Rectal smooth muscle tissue (tissue), 1 donor: ENCODE results near the gene RUFY4.
A peak's percentile ranks its signal among the peaks of the same experiment; 100 is the strongest.
"Not testable (repeated sequence)": the region's sequence is repeated elsewhere in the genome, so short reads cannot be mapped to it uniquely, and the experiment has no call there.

Experiments used
- H3K27ac ChIP-seq: one replicate; pipeline ENCODE4 v1.7.0; 2013; ENCODE audit warnings: low read depth, low read length, inconsistent platforms
- H3K27me3 ChIP-seq: one replicate; pipeline ENCODE4 v1.7.0; 2013; ENCODE audit warnings: low read length; ENCODE audit not compliant: control insufficient read depth, insufficient read depth
- H3K36me3 ChIP-seq: one replicate; pipeline ENCODE4 v1.7.0; 2013; ENCODE audit warnings: low read length; ENCODE audit not compliant: control insufficient read depth, insufficient read depth
- H3K4me1 ChIP-seq: one replicate; pipeline ENCODE4 v1.7.0; 2013; ENCODE audit warnings: low read length; ENCODE audit not compliant: control insufficient read depth, insufficient read depth
- H3K4me3 ChIP-seq: one replicate; pipeline ENCODE4 v1.7.0; 2013; ENCODE audit warnings: low read length
- H3K9ac ChIP-seq: one replicate; pipeline ENCODE4 v1.7.0; 2013; ENCODE audit warnings: low read length

Gene RUFY4, protein sequence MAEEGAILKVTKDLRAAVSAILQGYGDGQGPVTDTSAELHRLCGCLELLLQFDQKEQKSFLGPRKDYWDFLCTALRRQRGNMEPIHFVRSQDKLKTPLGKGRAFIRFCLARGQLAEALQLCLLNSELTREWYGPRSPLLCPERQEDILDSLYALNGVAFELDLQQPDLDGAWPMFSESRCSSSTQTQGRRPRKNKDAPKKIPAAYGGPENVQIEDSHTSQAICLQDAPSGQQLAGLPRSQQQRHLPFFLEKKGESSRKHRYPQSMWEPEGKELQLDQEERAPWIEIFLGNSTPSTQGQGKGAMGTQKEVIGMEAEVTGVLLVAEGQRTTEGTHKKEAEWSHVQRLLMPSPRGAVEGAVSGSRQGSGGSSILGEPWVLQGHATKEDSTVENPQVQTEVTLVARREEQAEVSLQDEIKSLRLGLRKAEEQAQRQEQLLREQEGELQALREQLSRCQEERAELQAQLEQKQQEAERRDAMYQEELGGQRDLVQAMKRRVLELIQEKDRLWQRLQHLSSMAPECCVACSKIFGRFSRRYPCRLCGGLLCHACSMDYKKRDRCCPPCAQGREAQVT

GRCh38 chr2:218068721-218069334, at the start of gene RUFY4:
Gene RUFY4, plus strand, starts transcription at chr2:218069253. Its CDS starts 1,353 bp downstream, at chr2:218070606.
- not testable (repeated sequence) for H3K27me3 ChIP-seq, H3K9ac ChIP-seq, H3K4me1 ChIP-seq, H3K27ac ChIP-seq, H3K36me3 ChIP-seq
- H3K4me3 ChIP-seq: peak within 1 kb of the TSS; percentile 65

- Histone ChIP-seq H3K36me3 (no peaks in the 10 kb centered on the region), H3K4me3 (no peak overlapping the region), H3K4me1 (peaks cover 4% of the 10 kb centered on the region), H3K27me3 (no peaks in the 10 kb centered on the region), H3K9ac (no peak overlapping the region), H3K27ac (no peak overlapping the region)
Measured at GRCh38 chr2:218019411-218020060, 49.5 kb upstream of the RUFY4 start.

DNA sequence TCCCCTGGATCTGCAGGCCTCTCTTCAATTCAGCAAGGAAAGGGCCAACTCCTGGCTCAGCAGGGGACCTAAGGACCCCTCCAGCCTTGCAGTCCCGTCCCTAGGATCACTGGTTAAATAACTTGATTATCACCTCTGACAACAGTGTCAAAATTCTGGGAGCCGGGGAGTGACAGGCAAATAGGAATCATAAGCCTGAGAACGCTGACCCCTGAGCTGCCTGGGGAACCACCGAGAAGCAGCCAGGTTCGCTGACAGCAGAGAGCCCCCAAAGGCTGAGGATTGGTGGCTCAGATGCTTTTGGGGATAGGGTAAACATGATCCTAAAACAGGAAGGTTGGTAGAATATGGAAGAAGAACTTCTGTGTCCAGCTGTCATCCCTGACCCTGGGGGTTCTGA, 48.8 kb upstream of the RUFY4 start:
- H3K4me1 ChIP-seq: peaks cover 4% of the 10 kb centered on the region
- H3K27me3 ChIP-seq: no peaks in the 10 kb centered on the region
- no peak overlapping the region for H3K9ac ChIP-seq
- no peak overlapping the region for H3K27ac ChIP-seq
- no peaks in the 10 kb centered on the region for H3K36me3 ChIP-seq
- no peak overlapping the region for H3K4me3 ChIP-seq

GRCh38 chr2:218020966-218021535, 48.0 kb upstream of the RUFY4 start:
- Histone ChIP-seq H3K4me3 (no peak overlapping the region), H3K4me1 (peaks cover 4% of the 10 kb centered on the region), H3K27me3 (no peaks in the 10 kb centered on the region), H3K9ac (no peak overlapping the region), H3K27ac (no peak overlapping the region), H3K36me3 (no peaks in the 10 kb centered on the region)

GRCh38 chr2:218021536-218022071, 47.4 kb upstream of the RUFY4 start:
- H3K4me1 ChIP-seq: peaks cover 4% of the 10 kb centered on the region
- no peak overlapping the region for H3K9ac ChIP-seq
- H3K36me3 ChIP-seq: no peaks in the 10 kb centered on the region
- no peaks in the 10 kb centered on the region for H3K27me3 ChIP-seq
- H3K4me3 ChIP-seq: no peak overlapping the region
- no peak overlapping the region for H3K27ac ChIP-seq

GRCh38 chr2:218022131-218022850, 46.8 kb upstream of the RUFY4 start:
- Histone ChIP-seq H3K4me3 (no peak overlapping the region), H3K9ac (no peak overlapping the region), H3K36me3 (no peaks in the 10 kb centered on the region), H3K27ac (no peak overlapping the region), H3K27me3 (no peaks in the 10 kb centered on the region), H3K4me1 (peaks cover 4% of the 10 kb centered on the region)

GRCh38 chr2:218022851-218023530, 46.1 kb upstream of the RUFY4 start:
- no peak overlapping the region for H3K27ac ChIP-seq
- peaks cover 4% of the 10 kb centered on the region for H3K4me1 ChIP-seq
- no peak overlapping the region for H3K9ac ChIP-seq
- H3K4me3 ChIP-seq: no peak overlapping the region
- no peaks in the 10 kb centered on the region for H3K36me3 ChIP-seq
- H3K27me3 ChIP-seq: no peaks in the 10 kb centered on the region

GRCh38 chr2:218023636-218024035, 45.4 kb upstream of the RUFY4 start:
- Histone ChIP-seq H3K4me3 (no peak overlapping the region), H3K36me3 (no peaks in the 10 kb centered on the region), H3K27me3 (no peaks in the 10 kb centered on the region), H3K27ac (no peak overlapping the region), H3K4me1 (no peaks in the 10 kb centered on the region), H3K9ac (no peak overlapping the region)

DNA sequence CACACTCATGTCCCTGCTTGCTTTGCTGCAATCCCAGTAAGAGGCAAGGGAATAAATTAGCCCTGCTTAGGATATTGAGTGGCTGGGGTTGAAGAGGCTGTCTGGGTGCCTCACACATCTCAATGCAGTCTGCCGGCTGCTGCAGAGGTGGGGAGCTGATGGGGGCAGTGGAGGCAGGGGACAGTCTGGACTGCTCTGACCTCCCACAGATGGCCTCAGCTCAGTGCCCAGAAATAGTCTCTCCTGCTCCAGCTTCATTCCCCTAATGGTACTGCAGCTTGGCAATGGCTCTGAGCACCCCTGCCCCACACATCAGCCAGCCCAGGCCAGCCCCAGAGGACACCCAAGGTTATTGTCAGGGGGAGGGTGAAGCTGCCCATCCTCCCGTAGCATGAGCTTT, 44.7 kb upstream of the RUFY4 start:
- Histone ChIP-seq H3K4me3 (no peak overlapping the region), H3K27ac (no peak overlapping the region), H3K4me1 (no peaks in the 10 kb centered on the region), H3K9ac (no peak overlapping the region), H3K27me3 (no peaks in the 10 kb centered on the region), H3K36me3 (no peaks in the 10 kb centered on the region)

DNA sequence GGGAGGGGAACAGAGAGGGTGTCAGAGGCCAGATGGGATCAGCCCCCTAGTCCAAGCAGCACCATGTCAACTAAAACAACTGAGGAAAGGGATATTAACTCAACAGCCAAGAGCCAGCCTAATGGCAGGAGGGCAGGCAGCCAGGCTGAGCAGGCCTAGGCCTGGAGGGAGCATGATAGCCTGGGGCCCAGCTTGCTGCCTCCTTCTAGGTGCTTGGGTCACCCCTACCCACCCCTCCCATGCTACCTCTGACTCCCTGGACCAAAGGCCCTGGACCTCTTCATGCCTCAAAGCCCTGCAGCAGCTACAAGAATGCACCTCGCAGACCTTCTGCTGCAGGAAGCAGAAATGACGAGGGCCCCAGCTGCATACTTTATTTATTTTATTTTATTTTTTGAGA, 44.2 kb upstream of the RUFY4 start:
- no peaks in the 10 kb centered on the region for H3K4me1 ChIP-seq
- H3K27ac ChIP-seq: no peak overlapping the region
- no peak overlapping the region for H3K4me3 ChIP-seq
- H3K36me3 ChIP-seq: no peaks in the 10 kb centered on the region
- no peak overlapping the region for H3K9ac ChIP-seq
- H3K27me3 ChIP-seq: no peaks in the 10 kb centered on the region

DNA sequence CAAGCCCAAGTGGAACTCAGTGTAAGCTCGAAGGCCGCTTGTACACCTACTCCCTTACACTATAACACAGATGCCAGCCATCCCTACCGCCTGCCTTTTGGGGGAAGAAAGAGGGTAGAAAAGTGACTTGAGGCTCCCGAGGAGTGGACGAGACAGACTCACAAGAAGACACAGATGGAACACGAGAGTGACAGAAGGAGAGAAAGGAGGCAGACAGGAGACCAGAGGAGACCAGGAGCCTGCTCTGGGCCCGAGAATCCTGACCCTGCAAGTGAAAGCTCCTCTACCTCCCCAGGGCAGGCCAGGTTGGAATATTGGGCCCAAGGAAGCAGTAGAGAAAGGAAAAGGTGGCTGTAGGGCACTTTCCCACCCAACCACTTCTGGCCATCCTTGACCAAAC, 42.8 kb upstream of the RUFY4 start:
- Histone ChIP-seq H3K27ac (no peak overlapping the region), H3K27me3 (no peaks in the 10 kb centered on the region), H3K4me3 (no peak overlapping the region), H3K4me1 (no peaks in the 10 kb centered on the region), H3K9ac (no peak overlapping the region), H3K36me3 (no peaks in the 10 kb centered on the region)
